ENCODE results near the gene MYPN.

The MYPN gene

GRCh38 chr10:68196701-68197100, 87.4 kb downstream of the MYPN start:
- in situ Hi-C loops (cut with MboI; ENCODE audit: low pct_unique_long_range_greater_than_20kb, low sequenced_read_pairs, unreplicated experiment) = no loop called here
- no peak for DNase-seq (ENCODE audit: low spot score)
- no peak for TF ChIP-seq CTCF (IDR thresholded peaks at IDR 0.05; ENCODE audit: extremely low read depth, insufficient read depth, missing control alignments)

GRCh38 chr10:68202960-68203353, 93.7 kb downstream of the MYPN start:
- in situ Hi-C loops (cut with MboI; ENCODE audit: low pct_unique_long_range_greater_than_20kb, low sequenced_read_pairs, unreplicated experiment) = no loop called here
- TF ChIP-seq CTCF (IDR thresholded peaks at IDR 0.05; ENCODE audit: extremely low read depth, insufficient read depth, missing control alignments) = no peak
- DNase-seq (ENCODE audit: low spot score) = no peak

- TF ChIP-seq CTCF (IDR thresholded peaks at IDR 0.05; ENCODE audit: extremely low read depth, insufficient read depth, missing control alignments) = peak; percentile 65
- in situ Hi-C loops (cut with MboI; ENCODE audit: low pct_unique_long_range_greater_than_20kb, low sequenced_read_pairs, unreplicated experiment) = no loop called here
- no peak for DNase-seq (ENCODE audit: low spot score)
These were observed 99.2 kb downstream of the MYPN start for GRCh38 chr10:68208424-68209042.

GRCh38 chr10:68211669-68212068, 102.4 kb downstream of the MYPN start:
- no peak for TF ChIP-seq CTCF (IDR thresholded peaks at IDR 0.05; ENCODE audit: extremely low read depth, insufficient read depth, missing control alignments)
- DNase-seq (ENCODE audit: low spot score) = no peak
- in situ Hi-C loops (cut with MboI; ENCODE audit: low pct_unique_long_range_greater_than_20kb, low sequenced_read_pairs, unreplicated experiment) = loop anchor here (10.0 kb wide), 1 partner anchor 93 kb away; no protein-coding TSS in a partner anchor

GRCh38 chr10:68212721-68213352, 103.5 kb downstream of the MYPN start:
- in situ Hi-C loops (cut with MboI; ENCODE audit: low pct_unique_long_range_greater_than_20kb, low sequenced_read_pairs, unreplicated experiment) = loop anchor here (10.0 kb wide), 1 partner anchor 92 kb away; no protein-coding TSS in a partner anchor
- peak; percentile 36 for DNase-seq (ENCODE audit: low spot score)
- peak; percentile 55 for TF ChIP-seq CTCF (IDR thresholded peaks at IDR 0.05; ENCODE audit: extremely low read depth, insufficient read depth, missing control alignments)

- TF ChIP-seq CTCF (IDR thresholded peaks at IDR 0.05; ENCODE audit: extremely low read depth, insufficient read depth, missing control alignments) = no peak
- no peak for DNase-seq (ENCODE audit: low spot score)
- in situ Hi-C loops (cut with MboI; ENCODE audit: low pct_unique_long_range_greater_than_20kb, low sequenced_read_pairs, unreplicated experiment) = loop anchor here (10.0 kb wide), 1 partner anchor 86 kb away; no protein-coding TSS in a partner anchor
These were observed 109.5 kb downstream of the MYPN start for GRCh38 chr10:68218786-68219185.

All from GM13977 (cell line).